HG02884 (cell line): Measurements from ENCODE around the gene ATP10B.
"Not testable (repeated sequence)": the region's sequence is repeated elsewhere in the genome, so short reads cannot be mapped to it uniquely, and the experiment has no call there.

Experiments
- ATAC-seq: cut with Tn5 transposase; IDR thresholded peaks from one replicate; pipeline ENCODE4 v1.9.1; 2021; ENCODE audit warnings: mild to moderate bottlenecking, moderate library complexity; ENCODE audit not compliant: unreplicated experiment

The ATP10B gene

GRCh38 chr5:160757194-160757593 lies 94.8 kb downstream of the ATP10B start:
- no peak for ATAC-seq

- ATAC-seq = no peak
Measured at GRCh38 chr5:160750938-160751657, 100.9 kb downstream of the ATP10B start.

DNA sequence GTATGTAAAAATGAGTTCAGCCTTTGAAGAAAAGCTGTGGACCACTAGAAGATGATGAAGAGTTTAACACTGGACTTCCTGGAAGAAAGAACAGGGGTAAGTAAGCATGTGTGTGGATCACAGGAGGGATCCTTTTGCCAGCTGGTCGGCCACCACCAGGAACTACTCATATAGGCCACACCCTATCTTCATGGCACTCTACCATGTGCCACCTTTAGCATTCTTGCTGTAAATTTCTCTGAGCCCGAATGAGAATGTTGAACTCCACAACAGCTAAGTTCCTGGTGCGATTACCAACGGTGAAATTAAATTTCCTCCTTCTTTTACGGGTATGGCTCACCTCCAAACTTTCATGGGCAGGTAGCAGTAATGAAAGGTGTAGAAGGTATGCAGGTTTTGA lies 102.3 kb downstream of the ATP10B start:
- ATAC-seq = no peak

DNA sequence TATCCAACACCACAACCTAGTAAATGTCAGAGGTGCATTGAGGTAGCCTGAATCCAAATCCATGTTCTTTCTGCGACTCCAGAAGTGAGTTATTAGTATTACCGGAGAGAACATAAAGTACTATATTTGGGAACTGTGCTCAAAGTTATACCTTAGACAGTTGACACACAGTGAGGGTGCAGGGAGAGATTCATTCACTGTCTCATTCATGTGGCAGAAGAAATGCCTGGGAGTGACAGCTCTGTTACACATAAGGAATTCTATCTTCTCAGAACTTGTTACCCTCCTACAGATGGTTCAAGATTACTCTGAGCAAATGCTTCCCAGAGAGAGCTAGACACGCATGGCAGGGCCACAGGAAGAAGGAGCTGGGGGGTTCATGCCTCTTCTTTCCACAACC lies 103.0 kb downstream of the ATP10B start:
- no peak for ATAC-seq

- no peak for ATAC-seq
Measured at GRCh38 chr5:160747987-160748386, 104.0 kb downstream of the ATP10B start.

DNA sequence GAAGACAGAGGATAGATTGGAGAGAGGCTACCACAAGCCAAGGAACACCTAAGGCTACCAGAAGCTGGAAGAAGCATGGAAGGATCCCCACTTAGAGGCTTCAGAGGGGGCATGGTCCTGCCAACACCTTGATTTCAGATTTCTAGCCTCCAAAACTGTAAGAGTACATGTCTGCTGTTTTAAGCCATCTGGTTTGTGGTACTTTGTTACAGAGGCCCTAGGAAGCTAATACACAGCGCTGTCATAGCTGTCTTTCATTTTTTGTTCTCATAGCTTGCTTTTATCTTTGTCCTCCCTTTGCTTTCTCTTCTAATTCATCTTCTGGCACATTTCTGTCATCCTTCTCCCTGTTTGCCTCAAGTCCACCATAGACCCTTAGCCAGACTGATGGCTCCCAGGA lies 104.5 kb downstream of the ATP10B start:
- no peak for ATAC-seq

- ATAC-seq = no peak
Measured at GRCh38 chr5:160744268-160745101, 107.5 kb downstream of the ATP10B start.

GRCh38 chr5:160743027-160743426 lies 109.0 kb downstream of the ATP10B start:
- ATAC-seq = peak; percentile 85

DNA sequence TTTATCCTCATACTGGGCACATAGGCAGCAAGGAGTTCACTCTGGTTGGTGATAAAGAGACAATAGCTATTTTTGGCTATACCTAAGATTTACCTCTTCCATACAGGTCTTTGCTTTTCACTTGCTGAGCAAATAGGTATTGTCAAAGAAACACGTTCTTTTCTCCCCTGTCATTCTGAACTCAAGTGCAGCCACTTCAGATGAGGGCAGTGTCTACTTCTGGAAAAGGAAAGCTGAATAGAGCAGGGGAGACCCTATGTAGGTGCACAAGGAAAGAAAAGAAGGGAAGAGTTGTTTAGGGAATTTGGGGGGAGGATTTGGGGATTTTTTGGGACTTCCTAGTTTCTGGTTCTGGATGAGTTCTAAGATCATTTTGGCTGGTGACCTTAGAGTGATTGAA lies 109.6 kb downstream of the ATP10B start:
- no peak for ATAC-seq

GRCh38 chr5:160727296-160727997 lies 124.6 kb downstream of the ATP10B start:
- ATAC-seq = no peak

- ATAC-seq = no peak
Measured at GRCh38 chr5:160726721-160727120, 125.3 kb downstream of the ATP10B start.

GRCh38 chr5:160720822-160721221 lies 131.2 kb downstream of the ATP10B start:
- no peak for ATAC-seq

DNA sequence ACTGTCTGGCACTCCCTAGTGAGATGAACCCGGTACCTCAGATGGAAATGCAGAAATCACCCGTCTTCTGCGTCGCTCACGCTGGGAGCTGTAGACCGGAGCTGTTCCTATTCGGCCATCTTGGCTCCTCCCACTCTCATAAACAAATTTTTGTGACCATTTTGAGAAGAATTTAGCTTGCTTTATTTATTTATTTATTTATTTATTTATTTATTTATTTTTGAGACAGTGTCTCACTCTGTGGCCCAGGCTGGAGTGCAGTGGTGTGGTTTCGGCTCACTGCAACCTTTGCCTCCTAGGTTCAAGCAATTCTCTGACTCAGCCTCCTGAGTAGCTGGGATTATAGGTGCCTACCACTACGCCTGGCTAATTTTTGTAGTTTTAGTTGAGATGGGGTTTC lies 136.5 kb downstream of the ATP10B start:
- not testable (repeated sequence) for ATAC-seq

GRCh38 chr5:160703547-160704189 lies 148.3 kb downstream of the ATP10B start:
- ATAC-seq = no peak

DNA sequence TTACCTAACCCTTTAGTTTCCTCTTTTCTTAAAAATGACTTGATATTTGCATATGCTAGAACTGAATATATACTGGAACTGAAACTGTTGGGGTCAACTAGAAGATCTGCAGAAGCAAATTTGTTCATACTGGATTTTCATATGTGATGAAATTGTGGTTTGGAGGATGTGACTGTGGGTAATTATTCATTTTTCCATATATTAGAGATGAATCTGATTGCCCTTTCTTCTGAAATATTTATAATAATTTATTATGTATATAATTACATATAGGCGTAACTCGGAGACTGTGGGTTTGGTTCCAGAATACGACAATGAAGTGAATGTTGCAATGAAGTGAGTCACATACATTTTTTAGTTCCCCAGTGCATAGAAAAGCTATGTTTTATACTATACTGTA lies 149.1 kb downstream of the ATP10B start:
- peak; percentile 90 for ATAC-seq

GRCh38 chr5:160702311-160702803 lies 149.7 kb downstream of the ATP10B start:
- ATAC-seq = no peak

- no peak for ATAC-seq
Measured at GRCh38 chr5:160701403-160701802, 150.6 kb downstream of the ATP10B start.

DNA sequence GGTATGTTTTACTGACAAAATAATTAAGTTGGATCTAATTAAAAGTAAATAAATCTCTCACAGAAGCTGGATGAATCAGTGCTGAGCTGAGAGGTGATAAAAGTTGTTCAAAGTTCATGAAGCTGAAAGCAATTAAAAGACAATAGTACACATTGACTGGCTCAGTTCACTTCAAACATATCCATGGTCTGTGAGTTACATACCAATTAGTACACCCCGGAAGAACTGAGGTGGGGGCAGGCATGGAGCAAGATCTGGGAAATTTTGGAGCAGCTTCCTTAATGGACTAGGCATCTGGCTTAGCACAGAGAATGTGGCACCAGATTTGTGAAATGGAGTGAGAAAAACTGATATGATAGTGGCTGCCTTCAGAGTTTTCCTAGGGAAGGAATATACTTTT lies 152.7 kb downstream of the ATP10B start:
- ATAC-seq = no peak

DNA sequence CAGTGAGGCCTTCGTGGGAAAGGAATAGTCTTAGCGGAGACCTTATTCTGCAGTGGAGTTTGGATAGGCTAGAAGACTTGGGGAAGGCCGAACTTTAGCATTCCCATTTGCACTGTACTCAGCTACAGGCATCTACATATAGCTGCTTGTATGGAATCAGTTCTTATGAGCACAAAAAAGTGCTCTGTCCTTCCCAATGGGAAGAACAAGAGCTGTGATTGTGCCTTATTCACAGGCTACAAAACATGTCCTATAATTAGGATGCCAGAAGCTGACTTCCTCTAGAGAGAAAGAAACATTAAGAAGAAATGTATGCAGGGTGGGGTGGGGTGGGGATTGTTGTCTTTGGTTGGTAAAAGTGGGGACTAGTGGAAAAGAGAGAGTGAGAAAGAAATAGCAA lies 154.7 kb downstream of the ATP10B start:
- no peak for ATAC-seq

- ATAC-seq = no peak
Measured at GRCh38 chr5:160694896-160695295, 157.1 kb downstream of the ATP10B start.
